Right kidney (tissue), 1 donor: ENCODE measurements around the gene ELANE.
"Not testable (repeated sequence)": the region's sequence is repeated elsewhere in the genome, so short reads cannot be mapped to it uniquely, and the experiment has no call there.

Source experiments
- DNase-seq: peaks from one replicate; pipeline ENCODE4 v3.0.0-alpha.2; 2016

ELANE gene

DNA sequence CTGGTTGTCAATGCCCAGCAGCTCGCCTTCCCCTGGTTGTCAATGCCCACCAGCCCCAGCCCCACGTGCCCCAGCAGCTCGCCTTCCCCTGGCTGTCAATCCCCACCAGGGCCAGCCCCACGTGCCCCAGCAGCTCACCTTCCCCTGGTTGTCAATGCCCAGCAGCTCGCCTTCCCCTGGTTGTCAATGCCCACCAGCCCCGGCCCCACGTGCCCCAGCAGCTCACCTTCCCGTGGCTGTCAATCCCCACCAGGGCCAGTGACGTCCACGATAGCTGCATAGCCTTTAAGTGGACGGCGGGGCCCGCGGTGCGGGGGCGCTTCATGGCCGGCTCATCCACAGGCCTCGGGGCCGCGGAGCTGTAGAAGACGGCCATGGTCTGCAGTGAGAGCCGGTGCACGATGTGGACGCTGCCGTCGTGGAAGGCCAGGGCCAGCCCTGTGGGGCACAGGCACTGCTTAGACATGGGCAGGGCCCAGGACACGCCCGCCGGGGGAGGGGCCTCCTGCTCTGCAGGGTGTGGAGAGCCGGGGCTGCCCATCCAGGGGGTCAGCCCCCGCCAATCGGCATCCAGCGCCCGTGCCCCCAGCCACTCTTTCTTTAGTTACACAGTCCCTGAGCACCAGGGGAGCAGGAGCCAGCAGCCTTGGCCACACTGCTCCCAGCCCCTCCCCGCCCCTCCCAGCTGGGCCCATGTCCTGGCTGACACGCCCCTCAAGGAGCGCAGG lies 27.8 kb downstream of the ELANE start:
- DNase-seq: no peak

DNA sequence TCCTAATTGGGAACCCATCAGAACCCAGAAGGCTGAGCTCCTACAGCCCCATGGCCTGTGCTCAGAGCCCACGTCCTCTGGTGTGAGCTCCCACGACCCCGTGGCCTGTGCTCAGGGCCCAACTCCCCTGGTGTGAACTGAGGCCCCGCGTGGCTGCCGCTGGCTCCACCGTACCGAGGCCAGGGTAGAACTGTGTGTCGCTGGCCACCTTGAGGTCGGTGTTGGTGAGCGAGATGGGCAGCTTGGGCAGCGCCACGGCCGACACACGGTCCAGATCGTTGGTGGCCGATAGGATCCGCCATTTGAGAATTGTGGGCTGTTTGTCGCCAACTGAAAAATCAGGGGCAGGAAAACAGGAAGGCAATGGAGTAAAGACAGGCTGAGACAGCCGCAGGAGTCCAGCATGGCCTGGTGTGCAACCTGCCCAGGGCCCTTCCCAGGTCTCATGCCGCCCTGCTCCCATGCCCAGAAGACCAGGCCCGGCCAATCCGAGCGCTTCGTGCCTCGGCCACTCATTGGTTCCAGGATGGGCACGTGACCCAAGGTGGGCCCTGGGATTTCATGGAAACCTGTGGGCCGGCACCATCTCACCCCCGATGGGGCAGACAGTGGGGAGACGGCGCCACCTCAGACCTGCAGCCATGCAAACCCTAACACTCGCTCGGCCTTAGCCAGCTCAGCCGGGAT lies 29.4 kb downstream of the ELANE start:
- DNase-seq: no peak

DNA sequence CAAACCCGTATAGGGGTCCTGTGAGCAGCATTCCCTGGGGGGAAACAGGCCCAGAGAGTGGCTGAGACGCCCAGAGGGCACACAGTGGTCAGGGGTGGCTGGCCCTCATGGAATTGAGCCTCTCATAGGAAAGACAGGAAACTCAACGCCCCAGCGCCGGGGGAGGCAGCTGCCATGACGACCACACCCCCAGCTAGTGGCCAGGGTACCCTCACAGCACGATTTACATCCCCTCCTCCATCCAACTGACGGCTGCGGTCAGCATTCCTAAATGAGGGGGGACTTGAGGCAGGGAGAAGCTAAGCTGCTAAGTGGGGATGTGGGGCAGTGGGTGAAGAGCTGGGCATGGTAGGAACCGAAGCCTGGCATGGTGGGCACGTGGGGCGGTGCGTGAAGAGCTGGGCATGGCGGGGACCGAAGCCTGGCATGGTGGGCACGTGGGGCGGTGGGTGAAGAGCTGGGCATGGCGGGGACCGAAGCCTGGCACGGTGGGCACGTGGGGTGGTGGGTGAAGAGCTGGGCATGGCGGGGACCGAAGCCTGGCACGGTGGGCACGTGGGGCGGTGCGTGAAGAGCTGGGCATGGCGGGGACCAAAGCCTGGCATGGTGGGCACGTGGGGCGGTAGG lies 30.9 kb downstream of the ELANE start:
- no peak for DNase-seq

DNA sequence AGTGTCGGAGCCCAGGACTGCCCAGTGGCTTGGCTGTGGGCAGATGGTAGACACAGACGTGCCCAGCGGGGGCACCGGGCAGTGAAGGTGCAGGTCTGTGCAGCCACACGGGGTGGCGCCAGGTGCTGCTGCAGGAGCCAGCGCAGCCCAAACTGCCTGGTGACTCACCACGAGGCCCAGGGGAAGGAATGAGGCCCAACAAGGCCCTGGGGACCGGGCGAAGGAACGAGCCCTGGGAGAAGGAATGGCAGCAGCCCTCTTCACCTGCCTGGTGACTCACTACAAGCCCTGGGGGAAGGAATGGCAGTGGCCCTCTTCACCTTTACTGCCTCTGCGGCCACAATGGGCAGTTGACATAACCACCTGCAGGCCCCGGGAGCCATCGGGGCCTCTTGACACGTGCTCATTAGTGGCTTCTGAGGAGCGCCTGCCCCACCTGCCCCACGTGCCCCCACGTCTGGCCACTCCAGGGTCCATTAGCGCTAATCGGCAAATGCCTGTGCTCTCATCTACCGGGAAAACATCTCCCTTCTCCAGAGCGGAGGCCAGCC lies 31.6 kb downstream of the ELANE start:
- DNase-seq: no peak

DNA sequence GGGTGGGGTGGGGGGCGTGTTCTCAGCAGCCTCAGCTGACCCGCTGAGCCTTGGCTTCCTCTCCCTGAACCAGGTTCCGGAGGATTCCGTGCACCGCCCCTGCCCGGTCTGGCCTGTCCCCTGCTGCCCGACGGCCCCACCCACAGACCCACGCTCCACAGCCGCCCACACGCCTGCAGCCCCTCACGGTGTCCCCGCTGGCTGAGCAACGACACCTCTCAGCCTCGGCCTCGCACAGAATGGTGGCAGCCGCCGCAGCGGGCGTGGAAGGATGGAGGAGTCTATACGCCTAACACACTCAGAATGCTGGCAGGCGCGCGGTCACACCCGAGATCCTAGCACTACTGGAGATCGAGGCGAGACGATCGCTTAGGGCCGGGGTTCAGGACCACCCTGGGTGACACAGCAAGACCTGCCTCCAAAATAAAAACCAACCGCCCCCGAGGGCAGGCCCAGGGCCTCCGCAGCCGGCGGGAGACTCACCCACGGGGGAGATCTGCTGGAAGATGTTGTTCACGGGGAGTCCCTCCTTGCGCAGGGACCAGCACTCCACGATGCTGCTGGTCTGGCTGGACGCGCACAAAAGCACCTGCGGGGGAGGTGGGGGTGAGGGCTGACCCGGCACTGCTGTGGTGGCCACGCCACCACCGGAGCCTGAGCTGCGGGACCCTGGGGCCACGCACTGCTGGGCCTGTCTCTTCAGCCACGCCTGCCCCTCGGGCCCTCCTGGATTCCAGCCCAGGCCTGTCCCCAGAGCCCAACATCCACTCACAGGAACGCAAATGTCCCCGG lies 32.5 kb downstream of the ELANE start:
- no peak for DNase-seq

DNA sequence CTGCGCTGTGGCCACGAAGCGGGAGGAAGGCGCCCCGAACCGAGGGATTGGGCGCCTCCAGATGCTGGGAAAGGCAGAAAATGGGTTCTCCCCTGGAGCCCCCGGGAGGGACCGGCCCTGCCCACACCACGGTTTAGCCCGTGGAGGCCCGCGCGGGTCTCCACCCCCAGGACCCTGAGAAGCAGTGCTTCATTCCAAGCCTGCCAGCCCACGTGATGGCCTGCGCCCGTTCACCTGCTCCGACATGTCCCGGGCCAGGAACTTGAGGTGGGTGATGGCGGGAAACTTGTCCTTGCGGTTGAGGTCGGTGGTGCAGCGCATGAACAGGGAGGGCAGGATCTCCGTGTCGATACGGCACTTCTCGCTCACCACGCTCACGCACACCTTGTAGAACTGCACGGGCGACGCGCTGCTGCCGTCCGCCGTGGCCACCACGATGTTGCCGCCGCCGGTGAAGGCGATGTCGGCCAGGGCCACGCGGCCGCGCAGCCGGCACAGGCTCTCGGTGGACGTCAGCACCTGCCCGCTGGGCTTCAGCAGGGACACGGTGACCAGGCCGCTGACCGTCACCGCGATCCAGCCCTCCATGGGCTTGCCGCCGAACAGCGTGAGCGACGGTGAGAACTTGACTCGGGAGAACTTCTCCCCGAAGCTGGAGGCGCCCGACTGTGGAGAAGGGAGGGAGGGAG lies 33.6 kb downstream of the ELANE start:
- DNase-seq: no peak

DNA sequence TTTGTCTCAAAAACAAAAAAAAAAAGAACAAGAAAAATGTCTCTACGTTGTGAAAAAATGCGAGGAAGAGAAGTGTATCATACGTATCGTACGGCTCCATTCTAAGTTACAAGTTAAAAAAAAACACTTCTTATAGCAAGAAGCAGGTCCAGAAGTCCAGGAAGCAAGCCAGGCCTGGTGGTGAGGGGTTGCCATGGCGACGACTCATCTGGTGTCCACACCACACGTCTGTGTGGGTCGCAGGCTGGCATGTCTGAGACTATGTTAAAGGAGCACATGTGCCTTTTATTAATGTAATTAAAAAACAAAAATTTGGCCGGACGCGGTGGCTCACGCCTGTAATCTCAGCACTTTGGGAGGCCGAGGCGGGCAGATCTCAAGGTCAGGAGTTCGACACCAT lies 35.0 kb downstream of the ELANE start:
- no peak for DNase-seq

DNA sequence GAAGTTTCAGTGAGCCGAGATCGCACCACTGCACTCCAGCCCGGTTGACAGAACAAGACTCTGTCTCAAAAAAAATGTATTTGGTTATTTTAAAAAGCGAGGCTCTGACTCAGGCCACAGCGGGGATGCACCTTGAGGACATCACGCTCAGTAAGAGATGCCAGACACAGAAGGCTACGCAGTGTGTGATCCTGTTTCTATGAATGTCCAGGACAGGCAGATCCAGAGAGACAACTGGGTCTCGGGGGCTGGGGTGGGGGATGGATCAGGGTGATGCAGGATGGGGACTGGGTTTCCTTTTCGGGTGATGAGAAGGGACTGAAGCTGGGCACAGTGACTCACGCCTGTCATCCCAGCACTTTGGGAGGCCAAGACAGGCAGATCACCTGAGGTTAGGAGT lies 35.5 kb downstream of the ELANE start:
- no peak for DNase-seq

DNA sequence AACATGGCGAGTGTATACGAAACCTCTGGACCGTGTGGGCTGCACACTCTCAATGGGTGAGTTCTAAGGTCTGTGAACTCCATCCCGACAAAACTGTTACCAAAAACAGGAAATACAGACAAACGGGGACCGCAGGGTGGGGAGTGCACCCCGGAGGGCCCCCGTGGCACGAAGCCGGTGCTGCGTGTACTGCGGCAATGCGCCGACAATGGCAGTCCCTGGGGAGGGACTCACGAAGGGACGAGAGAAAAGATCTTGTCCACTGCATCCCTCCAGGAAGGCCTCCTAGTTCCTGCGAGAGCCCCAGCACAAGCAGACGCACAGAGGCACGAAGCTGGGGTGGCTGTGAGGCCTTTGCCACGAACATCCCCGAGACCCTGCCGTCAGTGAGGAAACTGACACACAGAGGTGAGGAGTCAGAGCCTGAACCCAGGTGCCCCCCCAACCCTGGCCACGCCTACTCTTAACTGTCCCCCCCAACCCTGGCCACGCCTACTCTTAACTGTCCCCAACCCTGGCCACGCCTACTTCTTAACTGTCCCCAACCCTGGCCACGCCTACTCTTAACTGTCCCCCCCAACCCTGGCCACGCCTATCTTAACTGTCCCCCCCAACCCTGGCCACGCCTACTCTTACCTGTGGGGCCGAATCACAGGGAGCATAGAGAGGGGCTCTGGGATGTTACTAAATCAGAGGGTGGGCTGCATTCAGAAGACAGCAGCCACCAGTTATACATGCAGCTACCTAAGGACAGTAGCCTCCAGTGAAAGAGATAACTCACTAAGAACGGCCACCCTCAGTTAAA lies 36.7 kb downstream of the ELANE start:
- DNase-seq: no peak

DNA sequence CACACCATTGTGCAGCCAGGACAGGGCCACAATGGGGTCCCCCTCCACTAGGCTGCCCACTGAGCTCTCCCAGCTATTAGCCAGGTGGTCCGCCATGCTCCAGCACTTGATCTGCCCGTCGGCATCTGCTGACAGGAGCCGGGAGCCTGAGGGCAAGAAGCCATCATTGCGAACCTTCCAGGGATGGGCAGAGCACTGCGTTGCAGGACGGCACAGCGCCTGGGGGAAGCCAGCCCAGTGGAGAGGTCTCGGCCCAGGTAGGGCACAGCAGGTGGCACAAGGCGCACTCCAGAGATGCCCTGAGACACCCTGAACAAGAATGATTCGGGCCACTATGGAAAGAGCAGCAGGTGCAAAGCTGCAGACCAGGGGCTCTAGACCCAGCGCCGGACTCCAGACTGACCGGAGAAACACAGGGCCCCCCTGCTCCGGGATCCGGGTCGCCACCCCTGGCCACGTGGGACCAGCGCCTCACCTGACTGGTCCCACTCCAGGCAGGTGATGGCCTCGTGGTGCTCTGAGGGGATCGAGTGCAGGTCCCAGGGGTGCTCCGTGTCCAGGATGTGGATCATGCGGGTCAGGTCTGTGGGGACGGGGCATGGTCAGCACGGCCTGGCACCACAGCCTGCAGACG lies 37.7 kb downstream of the ELANE start:
- DNase-seq: no peak

DNA sequence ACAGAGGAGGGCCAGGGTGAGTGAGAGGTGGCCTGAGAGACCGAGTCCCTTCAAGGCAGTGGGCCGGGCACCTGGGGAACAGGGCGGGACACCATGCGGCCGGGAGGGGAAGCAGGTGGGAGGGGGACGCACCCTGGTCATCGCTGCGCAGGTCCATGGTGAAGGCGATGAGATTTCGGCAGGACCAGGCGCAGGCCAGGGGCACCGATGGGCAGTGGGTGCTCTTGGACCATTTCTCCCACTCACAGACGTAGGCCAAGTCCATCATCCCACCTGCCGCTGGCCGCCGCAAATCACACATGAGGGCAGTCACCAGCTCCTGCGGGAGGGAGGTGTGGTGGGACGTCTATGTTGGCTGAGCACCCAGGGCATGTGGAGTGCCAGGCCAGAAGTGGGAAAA lies 38.7 kb downstream of the ELANE start:
- no peak for DNase-seq

DNA sequence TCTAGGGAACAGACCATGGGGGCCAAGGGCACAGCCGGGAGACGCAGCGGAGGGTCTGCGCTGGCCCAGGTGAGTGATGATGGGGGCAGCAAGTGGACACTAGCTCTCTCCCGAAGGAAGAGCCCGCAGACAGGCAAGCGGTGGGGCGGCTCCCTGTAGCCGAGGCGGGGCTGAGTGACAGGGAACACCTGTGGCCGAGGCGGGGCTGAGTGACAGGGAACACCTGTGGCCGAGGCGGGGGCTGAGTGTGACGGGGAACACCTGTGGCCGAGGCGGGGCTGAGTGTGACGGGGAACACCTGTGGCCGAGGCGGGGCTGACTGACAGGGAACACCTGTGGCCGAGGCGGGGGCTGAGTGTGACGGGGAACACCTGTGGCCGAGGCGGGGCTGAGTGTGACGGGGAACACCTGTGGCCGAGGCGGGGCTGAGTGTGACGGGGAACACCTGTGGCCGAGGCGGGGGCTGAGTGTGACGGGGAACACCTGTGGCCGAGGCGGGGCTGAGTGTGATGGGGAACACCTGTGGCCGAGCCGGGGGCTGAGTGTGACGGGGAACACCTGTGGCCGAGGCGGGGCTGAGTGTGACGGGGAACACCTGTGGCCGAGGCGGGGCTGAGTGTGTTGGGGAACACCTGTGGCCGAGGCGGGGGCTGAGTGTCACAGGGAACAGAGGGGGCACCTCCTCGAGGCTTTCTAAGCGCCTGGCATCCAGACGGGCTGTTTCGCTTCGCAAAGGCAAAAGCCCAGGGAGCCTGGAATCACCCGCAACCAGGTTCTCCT lies 39.5 kb downstream of the ELANE start:
- not testable (repeated sequence) for DNase-seq

DNA sequence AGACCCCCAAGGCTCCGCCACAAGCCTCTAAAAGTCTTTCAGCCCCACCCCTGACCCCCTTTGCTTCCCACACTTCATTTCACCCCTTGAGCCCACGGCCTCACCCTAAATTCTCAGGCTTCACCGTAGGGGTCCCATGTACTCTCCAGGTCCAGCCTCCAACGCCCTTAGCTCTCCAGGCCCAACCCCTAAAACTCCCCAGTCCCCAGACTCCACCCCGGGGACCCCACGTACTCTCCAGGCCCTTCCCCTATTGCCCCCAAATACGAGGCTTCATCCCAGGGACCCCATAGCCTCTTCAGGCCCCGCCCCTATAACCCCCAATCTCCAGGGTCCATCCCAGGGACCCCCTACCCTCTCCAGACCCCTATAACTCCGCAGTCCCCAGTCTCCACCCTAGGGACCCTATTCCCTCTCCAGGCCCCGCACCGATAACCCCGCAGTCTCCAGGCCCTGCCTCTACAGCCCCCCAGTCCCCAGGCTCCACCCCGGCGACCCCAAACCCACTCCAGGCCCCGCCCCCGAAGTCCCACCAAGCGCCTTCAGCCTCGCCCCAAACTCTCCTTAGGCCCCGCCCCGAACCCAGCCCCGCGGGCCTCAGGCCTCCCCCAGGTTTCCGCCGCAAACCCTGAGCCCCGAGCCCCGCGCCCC lies 40.3 kb downstream of the ELANE start:
- no peak for DNase-seq

DNA sequence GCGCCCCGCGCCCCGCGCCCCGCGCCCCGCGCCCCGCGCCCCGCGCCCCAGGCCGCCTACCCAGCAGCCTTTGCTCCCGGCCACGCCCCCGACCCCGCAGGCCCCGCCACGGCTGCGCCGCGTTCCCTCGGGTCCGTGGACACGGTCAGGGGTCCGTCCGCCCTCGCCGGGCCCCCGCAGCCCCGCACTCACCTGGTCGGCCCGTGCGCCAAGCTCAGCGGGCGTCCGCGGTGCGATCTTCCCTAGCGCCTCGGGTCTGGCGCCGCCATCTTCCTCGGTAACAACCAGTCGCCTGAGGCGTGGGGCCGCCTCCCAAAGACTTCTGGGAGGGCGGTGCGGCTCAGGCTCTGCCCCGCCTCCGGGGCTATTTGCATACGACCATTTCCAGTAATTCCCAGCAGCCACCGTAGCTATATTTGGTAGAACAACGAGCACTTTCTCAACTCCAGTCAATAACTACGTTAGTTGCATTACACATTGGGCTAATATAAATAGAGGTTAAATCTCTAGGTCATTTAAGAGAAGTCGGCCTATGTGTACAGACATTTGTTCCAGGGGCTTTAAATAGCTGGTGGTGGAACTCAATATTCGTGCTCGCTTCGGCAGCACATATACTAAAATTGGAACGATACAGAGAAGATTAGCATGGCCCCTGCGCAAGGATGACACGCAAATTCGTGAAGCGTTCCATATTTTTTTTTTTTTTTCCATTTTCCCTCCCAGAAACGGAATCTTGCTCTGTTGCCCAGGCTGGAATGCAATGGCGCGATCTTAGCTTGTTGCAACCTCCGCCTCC lies 41.0 kb downstream of the ELANE start, which contains the start of the genes MED16 and RNU6-9:
Gene MED16 (minus strand): TSS at position 294 of the 796 bp plus-strand sequence. CDS start 2,056 bp downstream, outside the sequence.
Gene RNU6-9 (plus strand): TSS at position 591 of the 796 bp plus-strand sequence.
- DNase-seq: peak; percentile 98

DNA sequence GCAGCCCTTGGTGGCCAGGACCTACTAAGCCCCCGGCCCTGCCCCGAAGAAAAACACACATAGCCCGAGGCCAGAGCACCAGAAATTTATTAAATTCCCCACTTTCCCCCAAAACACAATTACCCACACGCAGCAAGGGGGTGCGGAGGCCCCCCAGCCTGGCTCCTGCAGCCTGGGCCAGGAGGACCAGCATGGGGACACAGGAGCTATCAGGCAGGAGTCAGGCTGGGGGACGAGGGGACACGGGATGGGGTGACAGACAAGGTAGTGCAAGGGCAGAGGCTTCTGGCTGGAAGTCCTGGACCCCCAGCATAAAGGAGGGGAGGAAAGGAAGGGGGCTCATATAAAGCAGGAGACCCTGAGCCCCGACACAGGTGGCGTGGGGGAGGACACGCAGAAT lies 44.3 kb downstream of the ELANE start:
- no peak for DNase-seq

DNA sequence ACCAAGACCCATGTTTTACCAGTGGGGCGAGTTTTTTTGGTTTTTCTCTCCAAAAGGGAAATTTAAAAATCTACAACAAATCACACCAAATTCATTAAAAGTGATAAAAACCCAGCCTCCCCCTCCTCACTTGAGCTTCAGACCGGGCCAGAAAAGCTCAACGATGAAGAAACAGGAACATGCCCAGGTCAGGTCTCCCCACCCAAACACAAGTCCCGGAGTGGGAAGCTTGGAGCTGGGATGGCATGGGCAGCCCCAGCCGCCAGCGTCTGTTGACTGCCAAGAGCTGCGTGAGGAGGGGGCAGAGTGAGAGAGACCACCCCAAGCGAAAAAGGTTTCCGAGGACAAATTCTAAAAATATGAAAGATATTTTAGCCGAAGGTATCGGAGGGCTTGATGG lies 44.9 kb downstream of the ELANE start:
- no peak for DNase-seq

DNA sequence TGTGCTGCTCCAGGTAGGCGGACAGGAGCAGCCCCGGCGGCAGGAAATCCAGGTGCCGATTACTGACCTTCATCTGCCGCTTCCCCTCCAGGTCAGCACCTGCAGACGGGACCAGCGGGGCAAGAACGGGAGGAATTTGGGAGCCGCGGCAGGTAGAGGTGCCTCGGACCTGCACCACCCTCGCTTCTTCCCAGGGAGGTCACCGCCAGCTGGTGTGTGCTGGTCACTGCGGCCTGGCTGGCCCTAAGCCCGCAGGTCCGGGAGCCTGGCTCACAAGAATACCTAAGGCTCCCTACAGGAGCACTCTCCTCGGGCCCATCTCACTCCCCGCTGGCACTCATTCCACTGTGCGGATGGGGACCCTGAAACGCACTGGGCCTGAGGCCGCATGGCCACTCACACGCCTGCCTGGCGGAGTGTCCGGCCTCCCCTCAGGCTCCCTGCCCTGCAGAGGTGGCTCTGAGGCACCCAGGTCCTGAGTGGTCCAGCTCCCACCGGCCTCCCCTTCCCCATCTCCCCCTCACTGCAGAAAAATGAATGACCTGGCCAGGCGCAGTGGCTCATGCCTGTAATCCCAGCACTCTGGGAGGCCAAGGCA lies 45.4 kb downstream of the ELANE start:
- no peak for DNase-seq

DNA sequence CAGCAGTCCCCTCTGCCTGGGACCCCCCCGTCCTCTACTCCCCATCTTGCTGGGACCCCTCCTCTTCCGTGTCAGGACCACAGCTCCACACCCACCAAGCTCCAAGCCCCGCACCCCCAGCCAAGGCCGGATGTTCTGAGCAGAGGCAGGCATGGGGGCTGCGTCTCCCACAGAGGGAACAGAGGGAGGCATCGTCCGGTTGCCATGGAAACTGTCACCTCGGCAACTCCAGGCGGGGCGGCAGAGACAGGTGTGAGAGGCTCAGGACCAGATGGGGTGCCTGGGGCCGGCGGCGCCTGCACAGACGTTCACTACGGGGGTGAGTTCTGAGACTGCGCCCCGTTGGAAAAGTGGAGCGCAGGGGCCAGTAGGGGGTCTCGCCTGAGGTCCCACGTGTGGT lies 46.6 kb downstream of the ELANE start:
- DNase-seq: peak; percentile 58
